Measurements from ENCODE around the gene COL6A2. TPM values are rescaled to one million over a fixed set of nuclear protein-coding genes. Genes with fewer than 3 reads are reported as not detected.
"Not testable (repeated sequence)": the region's sequence is repeated elsewhere in the genome, so short reads cannot be mapped to it uniquely, and the experiment has no call there.

COL6A2 gene
- total RNA-seq, 1 donor from 2014 or later, result 37.1 TPM

DNA sequence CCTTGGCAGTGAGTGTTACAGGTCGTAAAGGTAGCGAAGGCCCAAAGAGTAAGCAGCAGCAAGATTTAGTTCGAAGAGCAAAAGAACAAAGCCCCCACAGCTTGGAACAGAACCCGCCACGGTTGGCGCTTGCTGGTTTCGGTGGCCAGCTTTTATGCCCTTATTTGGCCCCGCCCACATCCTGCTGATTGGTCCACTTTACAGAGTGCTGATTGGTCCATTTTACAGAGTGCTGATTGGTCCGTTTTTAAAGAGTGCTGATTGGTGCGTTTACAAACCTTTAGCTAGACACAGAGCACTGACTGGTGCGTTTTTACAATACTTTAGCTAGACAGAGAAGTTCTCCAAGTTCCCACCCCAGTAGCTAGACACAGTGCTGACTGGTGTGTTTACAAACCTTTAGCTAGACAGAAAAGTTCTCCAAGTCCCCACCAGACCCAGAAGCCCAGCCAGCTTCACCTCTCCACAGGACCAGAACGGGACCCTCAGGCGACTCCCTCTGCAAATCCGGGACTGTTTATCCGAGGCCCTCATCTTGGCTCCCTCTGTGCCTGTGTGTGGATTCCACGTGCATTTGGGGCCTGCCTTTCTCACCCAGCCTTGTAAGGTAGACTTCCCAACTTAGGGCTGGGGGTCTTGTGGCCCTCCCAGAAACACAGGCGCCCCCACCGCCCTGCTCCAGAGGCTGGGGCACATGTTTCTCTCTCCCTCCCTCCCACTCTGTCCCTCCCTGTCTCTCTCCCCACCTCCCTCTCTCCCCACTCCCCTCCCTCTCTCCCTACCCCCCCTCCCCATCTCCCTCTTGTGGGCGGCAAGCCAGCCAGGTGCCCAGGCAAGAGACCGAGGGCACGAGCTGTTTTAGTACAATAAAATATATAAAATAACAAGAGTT is 44.9 kb downstream of the COL6A2 start:
- DNase-seq, result no peak

DNA sequence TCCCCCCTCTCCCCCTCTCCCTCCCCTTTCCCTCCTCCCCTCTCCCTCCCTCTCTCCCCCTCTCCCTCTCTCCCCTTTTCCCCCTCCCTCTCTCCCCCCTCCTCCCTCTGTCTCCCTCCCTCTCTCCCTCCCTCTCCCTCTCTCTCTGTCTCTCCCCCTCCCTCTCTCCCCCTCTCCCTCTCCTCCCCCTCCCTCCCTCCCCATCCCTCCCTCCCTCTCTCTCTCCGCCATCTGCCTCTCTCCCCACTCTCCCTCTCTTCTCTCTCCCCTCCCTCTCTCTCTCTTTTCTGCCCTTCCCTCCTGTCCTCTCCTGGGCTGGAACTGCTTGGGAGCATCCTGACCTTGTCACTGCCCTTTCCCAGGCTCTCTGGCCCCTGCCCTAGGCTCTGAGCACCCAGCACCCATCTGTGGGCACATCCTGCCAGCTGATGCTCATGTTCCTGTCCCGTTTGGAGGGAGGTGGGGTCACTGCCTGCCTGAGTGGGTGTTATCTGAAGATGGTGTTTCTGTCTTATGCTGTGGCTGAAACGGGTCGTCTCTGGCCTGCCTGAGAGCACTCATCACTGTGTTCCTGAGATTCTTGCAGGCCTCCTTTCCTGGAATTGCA is 46.7 kb downstream of the COL6A2 start:
- no peak for DNase-seq

DNA sequence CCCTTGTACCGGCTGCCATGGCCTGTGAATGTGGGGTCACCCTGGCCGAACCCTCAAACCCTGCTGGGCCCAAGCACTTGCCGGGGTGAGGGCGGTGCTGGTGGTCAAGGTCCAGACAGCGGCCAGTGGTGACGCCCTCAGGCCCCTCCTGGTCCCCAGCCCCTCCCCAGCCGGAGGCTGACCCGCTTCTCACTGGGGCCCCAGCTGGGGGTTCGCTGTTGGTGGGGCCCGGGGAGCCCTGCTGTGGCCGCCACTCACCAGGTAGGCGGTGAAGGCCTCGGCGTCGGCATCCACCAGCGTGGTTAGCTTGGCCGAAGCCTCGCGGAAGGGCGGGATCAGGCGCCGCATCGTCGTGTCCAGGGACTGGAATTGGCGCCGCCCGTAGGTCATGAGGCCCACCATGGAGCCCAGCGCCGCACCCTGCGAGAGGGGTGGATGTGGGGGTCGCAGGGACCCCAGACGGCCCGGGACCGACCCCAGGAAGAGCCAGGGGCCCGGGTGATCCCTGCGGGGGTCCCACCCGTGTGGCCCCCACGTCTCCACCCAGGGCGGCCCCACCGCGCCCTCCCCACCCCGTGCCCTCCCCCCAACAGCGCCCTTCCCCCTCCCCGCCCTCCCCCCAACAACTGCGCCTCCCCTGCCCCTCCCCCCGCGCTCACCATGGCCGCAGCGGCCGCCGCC is 47.4 kb downstream of the COL6A2 start:
- DNase-seq, result no peak

DNA sequence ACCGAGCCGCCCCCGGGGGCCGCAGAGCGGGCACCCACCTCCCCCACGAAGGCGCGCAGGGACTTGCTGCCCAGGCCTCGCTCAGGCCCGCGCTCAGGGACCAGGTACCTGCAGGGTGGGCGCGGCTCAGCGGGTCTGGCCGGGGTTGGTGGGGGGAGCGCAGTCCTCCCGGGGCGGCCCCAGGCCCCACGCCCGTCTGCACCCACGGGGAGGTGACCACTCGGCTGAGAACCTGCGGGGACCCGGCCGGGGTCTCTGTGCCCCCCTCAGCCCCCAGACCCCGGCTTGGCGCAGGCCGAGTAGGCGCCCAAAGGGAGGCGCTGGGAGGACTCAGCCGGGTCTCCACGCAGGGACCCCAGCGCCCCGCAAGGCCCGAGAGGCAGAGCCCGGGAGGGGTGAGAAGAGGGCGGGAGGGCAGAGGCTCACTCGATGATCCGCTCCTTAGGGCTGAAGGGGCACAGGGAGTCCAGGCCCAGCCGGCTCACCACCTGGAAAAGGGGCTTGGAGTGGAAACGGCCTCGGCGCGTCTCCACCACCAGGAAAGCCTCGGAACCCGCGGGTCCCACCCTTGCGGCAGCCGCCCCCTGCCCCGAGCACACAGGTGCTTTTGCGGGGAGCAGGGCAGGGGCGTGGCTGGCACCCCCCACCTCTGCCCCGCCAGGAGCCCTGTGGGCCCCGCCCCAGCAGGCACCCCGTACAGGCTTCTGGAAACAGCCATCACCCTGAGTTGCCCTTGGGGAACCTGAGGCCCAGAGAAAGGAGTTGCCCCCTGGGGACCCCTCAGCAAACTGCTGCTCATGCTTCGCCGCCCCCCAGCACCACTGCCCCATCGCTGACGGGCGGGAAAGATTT is 48.2 kb downstream of the COL6A2 start:
- no peak for DNase-seq

DNA sequence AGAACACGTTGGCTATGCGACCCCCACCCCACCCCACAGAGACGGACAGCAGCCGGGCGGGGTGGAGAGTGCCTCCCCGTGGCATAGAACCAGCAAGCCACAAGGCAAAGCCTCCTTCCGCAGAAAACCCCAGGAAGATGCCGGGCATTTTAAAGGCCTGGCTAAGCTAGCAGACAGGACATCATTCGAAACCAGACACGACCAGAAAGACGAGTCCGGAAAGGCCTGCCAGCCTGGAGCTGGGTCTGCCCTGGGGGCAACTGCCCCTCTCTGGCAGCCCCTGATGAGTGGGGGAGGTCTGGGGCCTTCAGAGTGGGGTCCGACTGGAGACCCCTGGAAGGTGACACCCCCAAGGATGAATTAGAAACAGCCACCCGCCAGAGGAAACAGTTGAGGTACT is 48.9 kb downstream of the COL6A2 start:
- DNase-seq, result no peak

DNA sequence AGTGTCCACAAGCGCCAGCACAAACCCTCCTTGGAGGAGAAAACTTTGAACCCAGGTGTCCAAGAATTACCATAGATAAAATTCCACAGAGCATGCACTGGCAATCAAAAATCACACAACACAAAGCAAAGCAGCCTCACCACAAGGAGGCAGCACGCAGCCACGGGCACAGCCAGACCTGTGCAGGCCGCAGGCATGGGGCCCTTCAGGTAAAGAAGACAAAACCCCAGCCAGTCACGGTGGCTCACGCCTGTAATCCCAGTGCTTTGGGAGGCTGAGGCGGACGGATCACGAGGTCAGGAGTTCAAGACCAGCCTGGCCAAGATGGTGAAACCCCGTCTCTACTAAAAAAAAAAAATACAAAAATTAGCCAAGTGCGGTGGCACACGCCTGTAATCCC is 49.5 kb downstream of the COL6A2 start:
- not testable (repeated sequence) for DNase-seq

DNA sequence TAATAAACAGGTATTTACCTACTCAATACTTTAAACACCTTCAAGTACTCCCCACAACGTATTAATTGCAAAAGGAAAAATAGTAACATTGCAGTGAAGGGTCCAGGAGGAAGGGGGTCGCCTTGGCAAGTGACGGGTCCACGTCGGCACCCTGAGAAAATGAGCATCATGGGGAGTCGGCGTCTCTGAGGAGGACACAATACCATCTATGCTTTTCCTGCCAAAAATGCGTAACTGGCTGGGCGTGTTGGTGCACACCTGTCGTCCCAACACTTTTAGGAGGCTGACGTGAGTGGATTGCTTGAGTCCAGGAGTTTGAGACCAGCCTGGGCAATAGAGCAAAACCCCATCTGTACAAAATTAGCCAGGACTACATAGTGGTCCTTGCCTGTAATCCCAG is 50.2 kb downstream of the COL6A2 start:
- no peak for DNase-seq

DNA sequence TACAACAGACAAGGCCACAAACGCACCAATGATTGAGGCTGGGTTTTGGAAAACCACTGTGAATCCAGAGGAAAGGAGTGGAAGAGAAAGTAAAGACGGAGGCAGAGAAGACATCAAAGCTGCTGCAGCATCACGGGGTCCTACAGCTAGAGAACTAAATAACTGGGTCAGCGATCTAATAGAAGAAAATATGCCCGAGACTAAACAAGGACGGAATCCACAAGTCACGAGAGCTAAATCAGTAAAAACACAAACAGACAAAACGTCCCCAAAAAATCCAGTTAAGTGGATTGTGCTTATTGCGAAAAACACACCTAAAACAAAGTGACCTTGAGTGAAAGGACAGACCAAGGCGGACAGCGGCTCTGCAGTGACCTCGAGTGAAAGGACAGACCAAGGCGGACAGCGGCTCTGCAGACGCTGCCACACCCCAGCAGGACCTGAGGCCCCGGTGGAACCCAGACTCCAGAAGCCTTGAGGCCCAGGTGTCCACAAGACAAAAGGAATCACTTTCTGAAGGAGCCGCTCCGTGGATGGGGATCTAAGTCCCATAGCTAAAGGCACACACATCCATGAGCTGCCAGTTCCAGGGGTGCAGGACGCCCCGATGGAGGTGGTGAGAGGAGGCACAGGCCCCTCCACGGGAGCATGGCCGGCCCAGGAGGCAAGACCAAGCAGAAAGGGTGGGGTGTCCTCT is 51.4 kb downstream of the COL6A2 start:
- no peak for DNase-seq

DNA sequence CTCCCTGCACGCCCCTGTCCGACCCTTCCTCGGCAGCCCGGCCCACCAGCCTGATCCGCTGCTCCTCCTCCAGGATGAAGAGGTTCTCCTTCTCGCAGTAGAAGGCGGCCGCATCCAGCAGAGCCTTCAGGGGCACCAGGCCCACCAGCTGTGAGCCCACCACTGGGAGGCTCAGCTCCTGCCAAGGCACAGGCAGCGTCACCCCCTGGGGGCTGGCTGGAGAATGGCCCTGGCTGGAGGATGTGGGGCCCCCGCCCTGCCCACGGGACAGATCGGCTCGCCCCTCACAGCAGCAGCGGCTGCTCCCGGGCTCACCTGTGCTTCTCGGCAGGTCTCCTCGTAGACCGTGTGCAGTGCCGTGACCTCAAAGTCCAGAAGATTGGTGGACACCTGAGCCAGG is 52.2 kb downstream of the COL6A2 start:
- no peak for DNase-seq

DNA sequence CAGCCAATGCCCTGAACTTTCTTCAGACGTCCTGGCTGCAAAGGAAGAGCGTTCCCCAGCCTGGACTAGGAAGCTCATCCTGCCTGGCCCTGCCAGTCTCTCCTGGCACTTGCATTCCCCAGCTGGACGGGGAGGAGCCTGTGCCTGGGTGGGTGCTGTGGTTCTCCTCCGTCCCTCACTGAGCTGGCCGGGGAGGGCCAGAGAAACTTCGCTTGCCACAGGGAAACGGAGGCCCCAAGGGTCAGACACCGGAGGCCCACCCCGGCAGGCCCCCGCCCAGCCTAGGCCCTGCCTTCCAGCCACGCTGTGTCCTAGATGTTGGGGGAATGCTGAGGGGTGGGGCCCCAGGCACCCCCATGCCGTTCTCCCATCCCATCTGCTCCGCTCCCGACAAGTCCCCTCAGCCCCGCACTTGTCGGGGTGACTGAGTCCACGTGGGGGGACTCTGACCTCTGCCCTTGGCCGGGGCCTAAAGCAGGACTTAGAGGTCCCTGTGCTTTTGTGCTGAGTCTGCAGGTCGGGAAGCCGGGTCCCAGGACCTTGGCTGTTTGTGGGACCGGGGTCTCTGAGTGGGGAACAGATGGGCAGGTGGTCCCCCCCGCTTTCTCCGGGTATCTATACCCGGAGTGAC is 52.7 kb downstream of the COL6A2 start:
- DNase-seq, result no peak

DNA sequence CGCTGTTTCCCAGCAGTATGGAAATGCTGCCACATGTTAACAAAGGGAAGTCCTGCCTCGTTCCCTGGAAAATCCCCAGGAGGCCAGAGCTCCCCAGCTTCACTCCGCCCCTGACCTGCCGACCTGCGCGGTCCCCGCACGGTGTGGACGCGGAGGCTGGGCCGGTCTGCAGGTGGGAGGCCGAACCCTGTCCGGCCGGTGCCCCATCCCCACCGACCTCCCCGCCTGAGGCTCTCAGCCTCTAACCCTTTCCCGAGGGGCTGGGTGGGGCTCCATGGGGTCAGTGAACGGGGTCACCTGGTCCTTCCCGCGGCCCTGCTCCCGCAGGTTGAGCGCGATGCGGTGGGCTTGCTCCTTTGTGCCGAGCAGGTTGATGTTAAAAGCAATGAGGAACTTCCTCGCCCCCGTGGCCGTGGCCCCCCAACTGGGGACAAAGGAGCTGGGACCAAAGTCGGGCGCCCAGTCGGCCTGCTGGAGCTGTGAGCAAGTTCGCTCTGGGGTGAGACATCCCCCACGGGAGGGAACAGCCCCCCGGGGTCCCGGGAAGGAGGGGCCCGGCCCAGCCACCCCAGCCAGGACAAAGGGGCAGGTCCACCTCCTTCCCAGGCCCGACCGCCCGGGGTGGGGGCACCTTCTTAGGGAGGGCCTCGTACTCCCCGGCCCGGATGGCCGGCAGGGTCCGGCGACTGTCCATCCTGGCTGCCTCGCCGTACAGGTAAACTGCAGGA is 53.5 kb downstream of the COL6A2 start:
- DNase-seq, result no peak

DNA sequence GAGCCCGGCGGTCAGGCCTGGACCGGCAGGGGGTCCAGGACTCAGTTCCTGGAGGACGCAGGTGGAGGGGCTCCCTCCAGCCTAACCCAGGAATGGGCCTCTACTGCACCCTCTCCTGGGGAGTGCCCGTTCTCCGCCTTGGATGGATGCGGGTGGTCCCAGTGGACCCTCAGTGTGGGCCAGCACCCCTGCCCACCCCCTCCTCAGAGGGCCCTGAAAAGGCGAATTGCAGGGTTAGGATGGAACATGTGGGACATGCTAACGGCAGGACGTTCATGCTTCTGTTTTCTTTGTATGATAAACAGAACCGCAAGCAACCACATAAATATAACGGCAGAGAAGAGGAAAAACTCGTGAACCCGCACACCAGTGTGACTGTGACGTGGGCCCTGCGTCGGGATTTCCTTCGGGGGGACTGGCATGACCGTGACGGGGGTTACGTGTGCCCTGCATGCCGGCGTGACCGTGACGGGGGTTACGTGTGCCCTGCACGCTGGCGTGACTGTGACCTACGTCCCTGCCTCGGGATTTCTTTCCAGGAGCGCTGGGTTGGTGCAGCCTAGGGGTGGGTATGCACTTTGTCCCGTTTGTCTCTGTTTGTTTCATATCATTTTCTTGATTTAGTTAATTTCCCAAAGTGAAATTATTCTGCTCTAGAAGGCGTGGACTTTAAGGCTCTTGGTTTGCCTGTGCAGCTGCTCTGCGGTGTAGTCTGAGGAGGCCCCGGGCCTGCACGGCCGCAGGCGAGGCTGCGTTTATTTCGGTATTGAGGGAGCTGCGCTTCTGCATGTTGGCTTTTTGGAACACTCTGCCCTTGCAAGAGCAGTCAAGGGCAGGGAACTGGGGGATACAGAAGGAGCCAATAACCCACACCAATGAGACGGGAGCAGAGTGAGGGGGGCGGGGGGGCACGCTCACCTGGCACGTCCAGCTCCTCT is 54.3 kb downstream of the COL6A2 start:
- no peak for DNase-seq

DNA sequence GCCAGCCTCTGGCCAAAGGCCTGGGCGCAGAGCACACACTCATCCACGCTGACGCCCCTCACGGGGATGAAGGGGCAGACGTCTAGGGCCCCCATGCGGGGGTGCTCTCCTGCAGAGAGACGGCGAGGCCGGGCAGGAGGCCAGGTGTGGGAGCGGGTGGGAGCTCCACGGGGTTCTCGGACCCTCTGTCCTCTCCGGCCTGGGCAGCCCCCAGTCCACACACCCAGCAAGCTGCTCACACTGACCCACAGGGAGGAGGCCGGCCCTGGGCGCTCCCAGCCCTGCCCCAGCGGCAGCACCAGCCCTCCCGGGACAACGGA is 55.0 kb downstream of the COL6A2 start:
- no peak for DNase-seq

DNA sequence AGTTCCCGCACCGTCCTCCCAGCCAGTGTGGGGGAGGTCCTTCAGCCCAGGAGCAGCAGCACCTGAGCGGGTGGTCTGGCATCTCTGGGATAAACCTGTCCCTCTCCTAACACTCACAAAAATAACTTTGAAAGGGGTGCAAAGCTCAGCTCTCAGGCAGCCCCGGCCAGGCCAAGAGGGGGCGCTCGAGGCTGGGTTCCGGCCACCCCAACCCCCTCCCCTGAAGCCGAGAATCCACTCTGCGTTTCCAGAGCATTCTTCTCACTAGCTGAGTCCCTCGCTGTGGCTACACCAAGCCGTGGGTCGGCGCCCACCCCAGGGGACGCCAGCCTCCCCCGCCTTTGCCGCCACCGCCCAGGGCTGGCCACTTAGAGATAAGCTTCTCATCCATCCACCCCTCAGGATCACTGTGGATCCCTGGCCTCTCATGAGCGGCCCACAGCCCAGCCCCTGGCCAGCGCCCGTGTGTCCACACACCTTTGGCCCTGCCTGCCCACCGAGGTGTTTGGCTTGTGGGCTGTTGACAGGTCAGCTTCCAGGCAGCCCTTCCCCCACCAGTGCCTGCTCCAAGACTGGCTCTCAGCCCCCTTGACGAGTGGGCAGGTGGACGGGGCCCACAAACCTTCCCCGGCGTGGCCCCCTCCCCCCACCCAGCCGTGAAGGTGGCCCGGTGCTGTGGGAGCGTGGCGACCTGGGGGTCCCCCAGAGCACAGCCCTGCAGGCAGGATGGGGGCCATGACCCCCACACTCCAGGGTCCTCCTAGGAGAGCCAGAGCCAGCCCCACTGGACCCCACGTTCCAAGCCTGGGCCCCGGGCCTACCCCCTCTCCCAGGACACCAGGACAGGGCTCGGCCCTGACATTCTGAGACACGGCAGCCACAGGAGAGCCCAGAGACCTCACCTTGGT is 55.6 kb downstream of the COL6A2 start:
- DNase-seq, result no peak

DNA sequence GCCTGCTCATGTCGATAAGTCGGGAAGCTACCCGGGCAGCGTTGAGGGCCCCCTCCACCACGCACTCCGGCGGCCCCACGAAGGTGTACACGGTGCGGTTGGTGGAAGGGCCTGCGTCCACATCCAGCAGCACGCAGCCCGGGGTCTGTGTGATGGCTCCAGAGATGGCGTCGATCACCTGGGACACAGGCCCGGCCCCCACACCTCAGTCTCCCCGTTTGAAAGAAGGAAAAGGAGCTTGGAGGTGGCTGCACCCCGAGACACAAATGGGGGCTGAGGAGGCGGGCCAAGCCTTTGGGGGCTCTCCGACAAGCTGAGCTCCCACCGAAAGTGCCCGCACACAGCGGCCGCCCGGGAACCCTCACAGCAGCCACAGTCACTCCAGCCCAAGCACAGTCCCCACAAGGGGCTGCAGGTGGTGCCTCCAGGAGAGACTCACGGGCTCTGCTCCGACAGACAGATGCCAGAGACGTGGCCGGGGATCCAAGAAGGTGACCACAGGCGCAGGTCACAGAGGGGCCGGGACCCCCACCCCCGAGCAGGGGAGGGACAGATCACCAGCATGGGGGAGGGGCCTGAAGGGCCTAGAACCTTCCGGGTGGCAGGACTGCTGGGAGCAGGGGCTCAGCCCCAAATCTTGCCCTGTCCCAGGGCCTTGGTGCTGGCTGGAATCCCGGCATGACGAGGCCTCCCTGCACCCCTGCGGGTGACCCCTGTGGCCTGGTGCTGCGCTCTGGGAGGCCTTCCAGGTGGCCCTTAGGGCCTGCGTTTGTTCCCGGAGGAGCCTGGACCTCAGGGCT is 56.4 kb downstream of the COL6A2 start:
- no peak for DNase-seq

DNA sequence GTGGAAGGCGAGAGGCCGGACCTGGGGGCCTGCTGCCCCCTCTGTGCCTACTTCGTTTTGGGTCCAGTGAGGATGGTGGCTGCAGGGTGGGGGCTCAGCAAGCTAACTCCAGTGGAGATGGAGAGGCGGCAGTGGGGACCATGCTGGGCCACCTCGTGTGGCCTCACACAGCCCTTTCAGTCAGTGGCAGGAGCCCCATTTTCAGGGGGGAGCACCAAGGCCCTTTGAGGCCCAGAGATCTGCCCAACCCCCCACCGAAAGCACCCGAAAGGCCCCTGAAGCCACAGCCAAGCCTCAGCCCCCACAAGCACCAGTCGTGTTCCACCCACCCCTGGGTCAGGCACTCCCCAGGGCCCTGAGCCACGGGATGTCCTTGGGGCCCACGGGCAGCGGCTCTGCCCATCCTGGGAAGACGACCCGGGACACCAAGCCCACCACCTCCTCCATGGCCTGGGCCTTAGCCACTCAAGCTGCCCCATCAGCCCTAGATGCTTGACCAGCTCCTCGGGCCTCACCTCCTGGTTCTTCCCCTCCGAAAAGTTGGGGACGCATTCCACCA is 57.1 kb downstream of the COL6A2 start:
- DNase-seq, result no peak
